ENCODE data around the gene C1orf52.

C1orf52 gene

DNA sequence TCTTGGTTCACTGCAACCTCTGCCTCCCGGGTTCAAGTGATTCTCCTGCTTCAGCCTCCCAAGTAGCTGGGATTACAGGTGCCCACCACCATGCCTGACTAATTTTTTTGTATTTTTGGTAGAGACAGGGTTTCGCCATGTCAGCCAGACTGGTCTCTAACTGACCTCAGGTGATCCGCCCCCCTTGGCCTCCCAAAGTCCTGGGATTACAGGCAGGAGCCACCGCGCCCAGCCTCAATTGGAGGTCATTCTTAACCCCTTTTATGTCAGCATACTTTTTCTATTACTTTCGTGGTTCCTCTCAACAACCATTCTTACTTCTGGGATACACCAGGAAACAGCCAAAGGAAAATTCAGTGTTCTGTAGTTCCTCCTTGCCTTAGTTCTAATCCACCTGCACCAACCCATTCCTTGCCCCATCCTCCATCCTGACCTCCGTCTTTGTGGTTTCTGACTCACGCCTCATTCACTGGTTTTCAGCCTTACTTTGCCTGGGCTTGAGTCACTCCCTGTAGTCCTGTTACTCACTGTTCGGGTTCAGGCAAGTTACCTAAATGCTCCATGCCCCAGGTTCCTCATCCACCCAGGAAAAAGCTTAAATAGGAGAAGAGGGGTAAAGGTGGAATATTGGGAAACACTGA is 29.9 kb upstream of the C1orf52 start:
- no peak overlapping the region for H3K4me3 ChIP-seq (ENCODE audit: low read length)
- peak; percentile 99 for DNase-seq (ENCODE audit: low read depth)
- TF ChIP-seq, protein P1, sequence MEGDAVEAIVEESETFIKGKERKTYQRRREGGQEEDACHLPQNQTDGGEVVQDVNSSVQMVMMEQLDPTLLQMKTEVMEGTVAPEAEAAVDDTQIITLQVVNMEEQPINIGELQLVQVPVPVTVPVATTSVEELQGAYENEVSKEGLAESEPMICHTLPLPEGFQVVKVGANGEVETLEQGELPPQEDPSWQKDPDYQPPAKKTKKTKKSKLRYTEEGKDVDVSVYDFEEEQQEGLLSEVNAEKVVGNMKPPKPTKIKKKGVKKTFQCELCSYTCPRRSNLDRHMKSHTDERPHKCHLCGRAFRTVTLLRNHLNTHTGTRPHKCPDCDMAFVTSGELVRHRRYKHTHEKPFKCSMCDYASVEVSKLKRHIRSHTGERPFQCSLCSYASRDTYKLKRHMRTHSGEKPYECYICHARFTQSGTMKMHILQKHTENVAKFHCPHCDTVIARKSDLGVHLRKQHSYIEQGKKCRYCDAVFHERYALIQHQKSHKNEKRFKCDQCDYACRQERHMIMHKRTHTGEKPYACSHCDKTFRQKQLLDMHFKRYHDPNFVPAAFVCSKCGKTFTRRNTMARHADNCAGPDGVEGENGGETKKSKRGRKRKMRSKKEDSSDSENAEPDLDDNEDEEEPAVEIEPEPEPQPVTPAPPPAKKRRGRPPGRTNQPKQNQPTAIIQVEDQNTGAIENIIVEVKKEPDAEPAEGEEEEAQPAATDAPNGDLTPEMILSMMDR (IDR thresholded peaks at IDR 0.05; ENCODE audit: insufficient read depth, low read depth, low read length, missing control alignments), result no peak

DNA sequence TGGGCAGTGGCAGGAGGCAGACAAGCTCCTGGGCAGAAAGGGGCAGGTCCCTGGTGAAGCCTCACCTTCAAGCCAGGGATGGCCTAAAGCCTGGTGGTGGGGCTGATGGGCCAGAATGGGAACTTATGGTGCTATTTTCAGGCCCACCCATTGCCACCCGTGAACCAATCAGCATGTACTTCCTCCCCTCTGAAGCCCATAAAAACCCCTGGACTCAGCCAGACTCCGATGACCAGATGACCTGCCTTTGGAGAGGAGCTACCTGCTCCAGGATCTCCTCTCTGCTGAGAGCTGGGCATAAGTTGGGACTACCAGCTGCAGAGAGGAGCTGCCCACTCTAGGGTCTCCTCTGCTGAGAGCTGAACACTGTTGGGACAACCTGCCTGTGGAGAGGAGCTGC is 24.7 kb upstream of the C1orf52 start:
- H3K4me3 ChIP-seq (ENCODE audit: low read length), result no peak overlapping the region
- DNase-seq (ENCODE audit: low read depth), result no peak
- TF ChIP-seq, protein P1 (IDR thresholded peaks at IDR 0.05; ENCODE audit: insufficient read depth, low read depth, low read length, missing control alignments), result no peak

DNA sequence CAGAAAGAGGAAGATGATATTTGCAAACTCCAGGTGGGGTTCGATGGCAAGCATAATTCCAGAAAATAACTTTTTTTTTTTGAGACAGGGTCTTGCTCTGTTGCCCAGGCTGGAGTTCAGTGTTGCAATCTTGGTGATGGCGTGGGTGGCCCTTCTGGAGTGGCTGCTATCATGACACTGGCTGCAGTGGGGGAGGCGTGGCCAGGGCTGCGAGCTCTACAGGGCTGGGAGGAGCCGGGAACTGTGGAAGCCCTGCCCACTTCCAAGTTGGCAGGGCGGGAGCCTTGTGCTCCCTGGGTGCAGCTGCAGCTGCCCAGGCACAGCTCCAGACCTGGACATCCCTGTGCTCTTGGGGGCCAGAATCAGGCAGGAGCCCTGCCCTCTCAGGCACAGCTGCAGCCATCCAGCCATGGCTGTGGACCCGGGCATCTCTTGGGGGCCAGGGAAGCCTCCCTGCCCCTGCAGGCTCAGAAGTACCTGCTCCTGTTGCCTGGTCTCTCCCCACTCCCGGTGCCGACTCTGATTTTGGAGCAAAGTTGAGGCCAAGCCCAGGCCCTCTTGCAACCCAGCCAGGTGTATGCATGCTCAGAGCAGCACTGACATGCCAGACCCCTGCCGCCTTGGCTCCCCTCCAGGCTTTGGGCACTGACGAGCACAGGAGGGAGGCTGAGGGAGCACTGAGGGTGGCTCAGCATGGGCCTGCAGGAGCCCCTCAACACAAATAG is 24.2 kb upstream of the C1orf52 start:
- peak; percentile 29 for DNase-seq (ENCODE audit: low read depth)
- no peak overlapping the region for H3K4me3 ChIP-seq (ENCODE audit: low read length)
- TF ChIP-seq, protein P1 (IDR thresholded peaks at IDR 0.05; ENCODE audit: insufficient read depth, low read depth, low read length, missing control alignments), result no peak

DNA sequence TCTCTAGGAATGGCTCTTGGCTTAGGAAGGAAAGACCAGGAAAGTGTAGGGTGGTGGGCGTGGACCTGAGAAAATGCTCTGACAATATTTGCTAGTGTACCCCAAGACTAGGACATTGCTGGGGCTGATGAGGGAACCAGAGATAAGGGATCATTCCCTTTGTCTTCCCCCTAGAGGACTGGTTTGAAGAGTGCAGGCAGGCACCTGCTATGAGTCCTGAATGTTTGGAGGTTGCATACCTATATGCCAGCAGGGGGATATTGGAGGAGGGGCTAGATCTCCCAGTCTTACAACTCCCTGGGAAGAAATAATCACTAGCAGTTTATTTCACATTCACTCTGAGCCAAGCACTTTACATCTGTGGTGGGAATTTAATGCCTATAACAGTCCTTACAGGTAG is 23.0 kb upstream of the C1orf52 start:
- no peak for DNase-seq (ENCODE audit: low read depth)
- H3K4me3 ChIP-seq (ENCODE audit: low read length), result no peak overlapping the region
- TF ChIP-seq, protein P1 (IDR thresholded peaks at IDR 0.05; ENCODE audit: insufficient read depth, low read depth, low read length, missing control alignments), result peak; percentile 14

DNA sequence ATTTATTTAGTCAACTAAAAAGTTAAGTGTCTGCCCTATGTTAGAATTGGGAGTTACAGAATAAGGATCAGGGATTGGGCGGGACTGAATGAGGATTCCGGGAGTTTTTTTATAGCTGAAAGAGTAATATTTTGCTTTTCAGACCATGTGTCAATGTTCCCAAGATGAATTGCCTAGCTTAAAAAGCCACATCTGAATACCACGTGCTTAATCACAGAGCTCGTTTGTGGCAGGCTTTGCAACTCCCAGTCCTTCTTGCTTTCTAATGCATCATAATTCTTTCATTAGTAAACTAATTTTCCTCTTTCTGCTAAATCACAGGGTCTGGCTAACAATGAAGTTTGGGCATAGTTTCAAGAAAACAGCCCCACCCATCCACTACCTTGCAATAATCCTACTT is 21.2 kb upstream of the C1orf52 start:
- no peak overlapping the region for H3K4me3 ChIP-seq (ENCODE audit: low read length)
- TF ChIP-seq, protein P1 (IDR thresholded peaks at IDR 0.05; ENCODE audit: insufficient read depth, low read depth, low read length, missing control alignments), result no peak
- DNase-seq (ENCODE audit: low read depth), result no peak

DNA sequence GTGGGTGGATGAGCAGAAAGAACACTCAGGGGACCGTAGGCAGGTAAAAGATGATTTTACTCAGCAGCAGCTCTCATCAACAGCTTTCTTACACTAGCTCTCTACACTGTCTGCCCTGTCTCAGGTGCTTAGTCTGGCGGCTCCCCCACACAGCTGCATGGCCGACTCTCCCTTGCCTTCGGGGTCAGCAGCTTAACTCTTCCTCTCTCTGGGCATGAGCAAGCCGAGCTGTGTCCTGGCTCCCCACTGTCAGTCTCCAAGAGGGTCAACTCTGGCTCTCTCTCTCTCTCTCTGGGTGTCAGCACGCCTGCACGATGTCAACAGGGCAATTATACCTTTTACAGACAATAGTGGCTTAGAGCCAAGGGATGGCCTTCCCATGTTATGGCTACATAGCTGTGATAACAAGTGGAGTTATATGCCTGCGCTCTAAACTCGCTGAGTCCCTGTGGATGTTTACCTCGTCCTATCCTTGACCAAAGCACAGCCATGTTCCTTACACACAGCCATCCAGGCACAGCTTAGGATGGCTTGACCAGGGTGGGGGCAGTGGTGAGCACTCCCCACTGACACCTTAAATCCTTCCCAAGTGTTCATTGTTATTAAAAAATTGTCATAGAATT is 20.1 kb upstream of the C1orf52 start:
- TF ChIP-seq, protein P1 (IDR thresholded peaks at IDR 0.05; ENCODE audit: insufficient read depth, low read depth, low read length, missing control alignments), result no peak
- no peak for DNase-seq (ENCODE audit: low read depth)
- H3K4me3 ChIP-seq (ENCODE audit: low read length), result no peak overlapping the region

Measured in epithelial cell of esophagus (primary cell).